HG03159 (cell line): ENCODE data around the gene GSTP1.
"Not testable (repeated sequence)": the region's sequence is repeated elsewhere in the genome, so short reads cannot be mapped to it uniquely, and the experiment has no call there.

Source experiments
- ATAC-seq: cut with Tn5 transposase; IDR thresholded peaks from one replicate; pipeline ENCODE4 v1.9.1; 2021; ENCODE audit warnings: mild to moderate bottlenecking, moderate library complexity; ENCODE audit not compliant: unreplicated experiment

Gene GSTP1

DNA sequence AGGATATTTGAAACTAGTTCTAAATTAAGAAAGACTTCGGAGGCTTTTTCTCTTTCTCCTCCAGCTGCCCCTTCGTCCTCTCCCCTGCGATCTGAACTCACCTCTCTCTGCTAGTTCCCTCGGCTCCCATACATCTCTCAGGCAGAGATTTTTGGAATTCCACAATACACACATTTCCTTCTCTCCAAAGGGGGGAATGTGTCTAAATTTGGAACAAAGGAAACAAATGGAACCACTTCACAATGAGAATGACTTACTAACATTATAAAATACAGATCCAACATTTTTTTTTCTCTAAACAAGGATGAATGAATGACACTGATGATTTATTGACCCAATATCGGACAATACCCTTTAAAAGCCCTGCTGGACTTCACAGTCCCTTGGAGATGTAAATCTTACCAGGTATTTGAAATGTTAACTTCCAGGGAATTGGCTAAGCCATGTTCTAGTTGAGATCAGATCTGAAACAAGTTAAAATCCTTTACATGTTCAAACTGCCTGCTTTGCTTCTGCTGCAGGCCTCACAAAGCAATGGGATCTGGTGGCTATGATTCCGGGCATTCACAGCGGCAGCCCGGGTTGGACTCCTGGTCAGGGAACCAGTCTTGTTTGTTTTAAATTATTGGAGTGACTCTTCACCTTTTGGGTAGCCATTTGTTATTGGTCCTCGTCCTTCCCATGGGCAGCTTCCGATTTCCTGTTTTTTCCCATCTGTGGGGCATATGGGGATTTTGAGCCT, 20.5 kb upstream of the GSTP1 start:
- ATAC-seq: no peak

DNA sequence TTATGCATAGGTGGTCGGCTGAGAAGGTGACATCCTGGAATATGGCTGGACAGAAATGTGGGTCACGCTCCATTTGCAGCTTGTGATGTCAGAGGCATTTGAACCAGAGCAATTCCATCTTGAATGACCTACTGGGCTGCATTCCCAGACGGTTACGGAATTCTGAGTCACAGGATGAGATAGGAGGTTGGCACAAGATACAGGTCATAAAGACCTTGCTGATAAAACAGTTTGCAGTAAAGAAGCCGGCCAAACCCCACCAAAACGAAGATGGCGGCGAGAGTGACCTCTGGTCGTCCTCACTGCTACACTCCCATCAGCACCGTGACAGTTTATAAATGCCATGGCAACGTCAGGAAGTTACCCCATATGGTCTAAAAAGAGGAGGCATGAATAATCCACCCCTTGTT, 19.9 kb upstream of the GSTP1 start:
- ATAC-seq: not testable (repeated sequence)

DNA sequence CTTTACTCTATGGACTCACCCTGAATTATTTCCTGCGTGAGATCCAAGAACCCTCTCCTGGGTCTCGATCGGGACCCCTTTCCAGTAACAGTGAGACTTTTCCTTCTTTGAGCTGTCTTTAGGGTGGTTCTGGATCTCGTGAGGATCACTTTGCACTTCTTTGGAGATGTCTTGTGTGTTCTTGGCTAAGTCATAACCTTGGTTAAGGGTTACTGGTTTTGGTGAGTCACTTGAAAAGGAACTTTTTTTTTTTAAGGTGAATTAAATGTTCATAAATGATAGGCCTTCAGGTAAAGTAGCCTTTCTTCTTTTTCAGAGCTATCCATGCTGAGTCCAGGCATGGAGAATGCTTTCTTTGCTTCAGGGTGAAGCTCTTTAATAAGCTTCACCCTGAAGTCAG, 19.4 kb upstream of the GSTP1 start:
- ATAC-seq: no peak

DNA sequence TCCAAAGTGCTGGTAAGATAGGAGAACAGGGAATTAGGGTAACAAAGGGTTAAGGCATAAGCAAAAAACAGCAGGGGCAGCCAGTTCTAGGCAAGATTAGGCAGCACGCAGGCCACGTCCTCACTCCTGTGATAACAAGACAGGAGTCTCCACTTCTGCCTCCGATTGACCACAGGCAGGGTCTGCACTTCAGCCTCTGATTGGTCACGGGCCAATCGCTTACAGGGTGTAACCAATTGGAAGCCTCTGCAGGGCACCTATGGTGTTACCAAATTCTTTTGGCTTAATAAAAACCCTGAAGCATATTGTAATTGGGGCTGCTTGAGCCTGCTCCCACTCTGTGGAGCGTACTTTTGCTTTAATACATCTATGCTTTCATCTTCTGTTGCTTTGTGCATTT, 12.2 kb upstream of the GSTP1 start:
- no peak for ATAC-seq

DNA sequence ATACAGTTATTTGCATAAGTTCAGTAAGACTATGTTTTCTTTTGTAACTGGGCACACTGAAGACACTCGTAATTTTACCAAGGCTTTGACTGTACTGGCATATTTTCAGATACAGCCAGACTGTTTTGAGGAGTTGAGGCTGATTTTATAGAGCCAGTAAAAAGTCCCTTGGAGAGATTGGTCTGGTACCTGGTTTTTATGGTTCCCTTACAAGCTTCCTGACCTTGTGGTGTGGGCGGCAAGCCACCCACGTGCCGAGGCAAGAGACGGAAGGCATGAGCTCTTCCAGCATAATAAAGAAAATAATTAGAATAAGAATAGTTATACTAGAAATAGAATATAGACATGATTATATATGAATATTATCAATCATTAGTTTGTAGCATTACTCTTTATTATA, 11.3 kb upstream of the GSTP1 start:
- ATAC-seq: no peak

DNA sequence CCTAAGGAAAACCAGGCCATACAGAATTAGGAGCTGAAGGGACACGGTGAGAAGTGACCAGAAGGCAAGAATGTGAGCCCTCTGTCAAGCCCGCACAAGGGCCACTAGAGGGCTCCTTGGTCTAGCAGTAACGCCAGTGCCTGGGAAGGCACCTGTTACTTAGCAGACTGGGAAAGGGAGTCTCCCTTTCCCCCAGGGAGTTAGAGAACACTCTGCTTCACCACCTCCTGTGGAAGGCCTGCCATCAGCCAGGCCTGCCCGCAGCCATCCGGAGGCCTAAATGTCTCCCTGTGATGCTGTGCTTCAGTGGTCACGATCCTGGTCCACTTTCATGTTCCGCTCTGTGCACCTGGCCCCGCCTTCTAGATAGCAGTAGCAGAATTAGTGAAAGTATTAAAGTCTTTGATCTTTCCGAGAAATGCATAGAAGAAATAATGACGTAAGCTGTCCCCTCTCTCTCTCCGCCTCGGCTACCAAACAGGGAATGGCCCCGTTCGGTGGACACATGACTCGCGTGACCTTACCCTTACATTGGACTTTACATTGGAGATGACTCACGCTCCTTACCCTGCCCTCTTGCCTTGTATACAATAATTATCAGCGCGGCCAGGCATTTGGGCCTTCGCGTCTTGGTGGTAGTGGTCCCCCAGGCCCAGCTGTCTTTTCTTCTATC, 10.7 kb upstream of the GSTP1 start:
- ATAC-seq: no peak

DNA sequence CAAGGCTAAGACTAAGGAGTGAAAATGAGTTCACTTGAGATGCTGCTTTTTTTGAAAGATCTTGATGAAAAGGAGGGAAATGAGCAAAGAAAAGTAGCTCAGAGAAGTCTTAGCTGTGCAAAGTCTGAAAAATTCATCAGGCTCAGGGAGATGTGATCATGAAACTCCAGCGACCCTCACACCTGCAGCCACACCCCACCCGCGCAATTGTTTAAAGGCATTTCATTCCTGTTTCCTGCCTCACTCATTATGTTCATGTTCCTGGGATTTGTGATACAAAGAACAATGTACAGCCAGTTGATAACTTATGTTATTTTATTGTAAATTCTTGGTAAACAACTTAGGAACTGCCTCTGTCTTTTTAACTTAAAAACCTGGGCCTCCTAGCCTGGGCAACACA, 8.7 kb upstream of the GSTP1 start:
- ATAC-seq: no peak

DNA sequence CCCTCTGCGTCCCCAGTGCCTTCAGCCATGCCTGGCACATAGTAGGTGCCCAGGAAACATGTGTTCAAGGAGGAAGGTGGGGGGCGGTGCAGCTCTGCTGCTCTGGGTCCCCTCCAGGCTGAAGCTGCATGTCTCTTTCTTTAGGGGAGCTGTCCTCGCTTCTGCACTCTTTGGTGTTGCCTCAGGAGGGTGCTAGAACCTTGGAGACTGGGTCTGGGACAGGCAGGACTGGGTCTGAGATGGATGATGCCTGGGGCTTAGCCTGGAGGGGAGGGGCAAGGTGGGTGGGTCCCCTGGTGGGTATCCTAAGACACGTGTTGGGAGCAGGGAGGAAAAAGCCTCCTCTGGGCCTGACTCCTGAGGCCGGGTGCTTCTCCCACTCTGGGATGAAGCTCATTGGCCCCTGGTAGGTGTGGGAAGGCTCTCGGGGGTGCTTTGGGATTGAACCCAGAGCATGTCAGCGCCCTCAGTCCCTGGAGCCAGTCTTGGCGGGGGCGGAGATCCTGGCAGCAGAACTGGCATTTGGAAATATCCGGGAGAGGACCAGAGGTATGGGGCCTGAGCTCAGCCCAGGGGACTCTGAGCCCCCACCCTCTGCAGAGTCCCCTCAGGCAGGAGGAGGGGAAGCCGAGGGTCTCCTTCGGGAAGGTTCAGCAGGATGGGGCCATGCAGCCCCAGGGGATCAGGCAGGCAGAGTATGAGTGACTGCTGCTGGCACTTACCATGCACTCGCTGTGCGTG, 6.7 kb upstream of the GSTP1 start:
- ATAC-seq: no peak

DNA sequence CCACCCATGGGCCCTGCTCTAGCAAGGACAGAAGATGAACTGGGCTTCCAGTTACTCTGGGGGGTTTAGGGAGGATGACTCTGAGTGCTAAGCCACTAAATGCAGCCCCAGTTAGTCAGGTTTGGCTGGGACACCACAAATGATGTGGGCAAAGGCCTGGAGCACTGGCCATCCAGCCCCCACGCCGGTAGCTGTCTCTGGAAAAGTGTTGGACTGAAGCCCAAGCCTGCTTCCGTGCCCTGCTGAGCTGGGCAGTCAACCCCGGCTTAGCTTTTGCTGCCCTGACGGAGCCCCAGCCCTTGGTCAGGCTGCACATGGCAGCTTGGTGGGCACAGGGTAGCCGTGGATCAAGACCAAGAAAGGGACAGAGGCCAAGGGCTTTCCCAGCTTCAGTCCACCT, 5.7 kb upstream of the GSTP1 start:
- no peak for ATAC-seq

DNA sequence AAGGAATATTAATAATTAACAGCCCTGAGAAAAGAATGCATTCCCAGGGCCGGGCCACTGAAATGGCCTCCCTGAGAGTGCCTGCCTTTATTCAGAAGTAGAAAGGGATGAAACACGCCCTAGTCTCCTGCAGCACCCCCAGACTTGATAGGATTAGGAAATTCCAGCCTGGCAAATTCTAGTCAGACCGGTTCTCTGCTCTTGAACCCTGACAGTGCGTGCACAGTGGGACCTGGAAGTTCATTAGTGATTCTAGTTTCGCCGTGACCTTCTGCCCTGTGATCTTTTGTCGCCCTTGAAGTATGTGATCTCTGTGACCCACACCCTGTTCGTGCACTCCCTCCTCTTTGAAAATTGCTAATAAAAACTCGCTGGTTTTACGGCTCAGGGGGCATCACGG, 2.1 kb upstream of the GSTP1 start:
- ATAC-seq: no peak

DNA sequence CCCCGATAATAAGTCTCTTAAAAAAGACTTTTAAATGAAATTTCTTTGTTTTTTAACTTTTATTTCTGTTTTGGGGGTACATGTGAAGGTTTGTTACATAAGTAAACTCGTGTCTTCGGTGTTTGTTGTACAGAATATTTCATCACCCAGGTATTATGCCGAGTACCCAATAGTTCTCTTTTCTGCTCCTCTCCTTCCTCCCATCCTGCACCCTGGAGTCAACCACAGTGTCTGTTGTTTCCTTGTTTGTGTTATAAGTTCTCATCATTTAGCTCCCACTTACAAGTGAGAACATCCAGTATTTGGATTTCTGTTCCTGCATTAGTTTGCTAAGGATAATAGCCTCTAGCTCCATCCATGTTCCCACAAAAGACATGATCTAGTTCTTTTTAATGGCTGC, 1.6 kb upstream of the GSTP1 start:
- no peak for ATAC-seq

DNA sequence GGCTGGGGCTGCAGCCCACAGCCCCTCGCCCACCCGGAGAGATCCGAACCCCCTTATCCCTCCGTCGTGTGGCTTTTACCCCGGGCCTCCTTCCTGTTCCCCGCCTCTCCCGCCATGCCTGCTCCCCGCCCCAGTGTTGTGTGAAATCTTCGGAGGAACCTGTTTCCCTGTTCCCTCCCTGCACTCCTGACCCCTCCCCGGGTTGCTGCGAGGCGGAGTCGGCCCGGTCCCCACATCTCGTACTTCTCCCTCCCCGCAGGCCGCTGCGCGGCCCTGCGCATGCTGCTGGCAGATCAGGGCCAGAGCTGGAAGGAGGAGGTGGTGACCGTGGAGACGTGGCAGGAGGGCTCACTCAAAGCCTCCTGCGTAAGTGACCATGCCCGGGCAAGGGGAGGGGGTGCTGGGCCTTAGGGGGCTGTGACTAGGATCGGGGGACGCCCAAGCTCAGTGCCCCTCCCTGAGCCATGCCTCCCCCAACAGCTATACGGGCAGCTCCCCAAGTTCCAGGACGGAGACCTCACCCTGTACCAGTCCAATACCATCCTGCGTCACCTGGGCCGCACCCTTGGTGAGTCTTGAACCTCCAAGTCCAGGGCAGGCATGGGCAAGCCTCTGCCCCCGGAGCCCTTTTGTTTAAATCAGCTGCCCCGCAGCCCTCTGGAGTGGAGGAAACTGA, 731 bp downstream of the GSTP1 start:
- ATAC-seq: no peak

DNA sequence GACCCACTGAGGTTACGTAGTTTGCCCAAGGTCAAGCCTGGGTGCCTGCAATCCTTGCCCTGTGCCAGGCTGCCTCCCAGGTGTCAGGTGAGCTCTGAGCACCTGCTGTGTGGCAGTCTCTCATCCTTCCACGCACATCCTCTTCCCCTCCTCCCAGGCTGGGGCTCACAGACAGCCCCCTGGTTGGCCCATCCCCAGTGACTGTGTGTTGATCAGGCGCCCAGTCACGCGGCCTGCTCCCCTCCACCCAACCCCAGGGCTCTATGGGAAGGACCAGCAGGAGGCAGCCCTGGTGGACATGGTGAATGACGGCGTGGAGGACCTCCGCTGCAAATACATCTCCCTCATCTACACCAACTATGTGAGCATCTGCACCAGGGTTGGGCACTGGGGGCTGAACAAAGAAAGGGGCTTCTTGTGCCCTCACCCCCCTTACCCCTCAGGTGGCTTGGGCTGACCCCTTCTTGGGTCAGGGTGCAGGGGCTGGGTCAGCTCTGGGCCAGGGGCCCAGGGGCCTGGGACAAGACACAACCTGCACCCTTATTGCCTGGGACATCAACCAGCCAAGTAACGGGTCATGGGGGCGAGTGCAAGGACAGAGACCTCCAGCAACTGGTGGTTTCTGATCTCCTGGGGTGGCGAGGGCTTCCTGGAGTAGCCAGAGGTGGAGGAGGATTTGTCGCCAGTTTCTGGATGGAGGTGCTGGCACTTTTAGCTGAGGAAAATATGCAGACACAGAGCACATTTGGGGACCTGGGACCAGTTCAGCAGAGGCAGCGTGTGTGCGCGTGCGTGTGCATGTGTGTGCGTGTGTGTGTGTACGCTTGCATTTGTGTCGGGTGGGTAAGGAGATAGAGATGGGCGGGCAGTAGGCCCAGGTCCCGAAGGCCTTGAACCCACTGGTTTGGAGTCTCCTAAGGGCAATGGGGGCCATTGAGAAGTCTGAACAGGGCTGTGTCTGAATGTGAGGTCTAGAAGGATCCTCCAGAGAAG, 1.6 kb downstream of the GSTP1 start:
- no peak for ATAC-seq

DNA sequence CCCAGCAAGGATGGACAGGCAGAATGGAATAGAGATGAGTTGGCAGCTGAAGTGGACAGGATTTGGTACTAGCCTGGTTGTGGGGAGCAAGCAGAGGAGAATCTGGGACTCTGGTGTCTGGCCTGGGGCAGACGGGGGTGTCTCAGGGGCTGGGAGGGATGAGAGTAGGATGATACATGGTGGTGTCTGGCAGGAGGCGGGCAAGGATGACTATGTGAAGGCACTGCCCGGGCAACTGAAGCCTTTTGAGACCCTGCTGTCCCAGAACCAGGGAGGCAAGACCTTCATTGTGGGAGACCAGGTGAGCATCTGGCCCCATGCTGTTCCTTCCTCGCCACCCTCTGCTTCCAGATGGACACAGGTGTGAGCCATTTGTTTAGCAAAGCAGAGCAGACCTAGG, 2.3 kb downstream of the GSTP1 start:
- ATAC-seq: no peak

DNA sequence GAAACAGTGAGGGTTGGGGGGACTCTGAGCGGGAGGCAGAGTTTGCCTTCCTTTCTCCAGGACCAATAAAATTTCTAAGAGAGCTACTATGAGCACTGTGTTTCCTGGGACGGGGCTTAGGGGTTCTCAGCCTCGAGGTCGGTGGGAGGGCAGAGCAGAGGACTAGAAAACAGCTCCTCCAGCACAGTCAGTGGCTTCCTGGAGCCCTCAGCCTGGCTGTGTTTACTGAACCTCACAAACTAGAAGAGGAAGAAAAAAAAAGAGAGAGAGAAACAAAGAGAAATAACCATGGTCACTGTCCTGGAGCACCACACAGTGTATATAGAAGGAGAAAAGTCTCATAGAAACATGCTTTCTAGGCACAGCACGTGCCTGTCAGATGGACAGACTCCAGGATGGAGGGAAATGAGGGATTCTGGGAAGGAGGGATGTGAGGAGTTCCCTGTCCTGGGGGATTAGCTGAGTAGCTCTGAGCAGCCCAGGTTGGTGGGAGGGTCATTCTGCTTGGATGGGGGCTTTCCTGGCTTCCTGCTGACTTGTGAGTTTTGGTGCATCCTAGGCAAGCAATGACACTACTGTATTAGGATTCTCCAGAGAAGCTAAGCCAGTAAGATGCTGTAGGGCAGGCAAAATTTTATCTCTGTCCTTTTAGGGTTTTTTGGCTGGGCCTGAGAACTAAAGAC, 3.1 kb downstream of the GSTP1 start:
- no peak for ATAC-seq

DNA sequence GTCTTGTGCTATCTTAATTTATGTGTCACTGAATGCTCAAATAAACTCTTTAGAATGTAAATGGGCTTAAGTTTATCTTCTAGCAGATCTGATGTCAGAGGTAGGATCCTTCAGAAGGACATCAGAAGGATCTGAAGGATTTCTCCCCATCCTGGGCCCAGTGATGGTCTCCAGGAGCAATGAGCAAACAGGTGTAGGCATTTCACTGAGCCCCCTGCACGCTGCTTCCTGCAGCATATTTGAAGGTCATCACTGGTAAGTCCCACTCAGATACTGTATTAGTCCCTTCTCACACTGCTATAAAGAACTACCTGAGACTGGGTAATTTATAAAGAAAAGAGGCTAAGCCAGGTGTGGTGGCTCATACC, 4.5 kb downstream of the GSTP1 start:
- peak; percentile 30 for ATAC-seq

DNA sequence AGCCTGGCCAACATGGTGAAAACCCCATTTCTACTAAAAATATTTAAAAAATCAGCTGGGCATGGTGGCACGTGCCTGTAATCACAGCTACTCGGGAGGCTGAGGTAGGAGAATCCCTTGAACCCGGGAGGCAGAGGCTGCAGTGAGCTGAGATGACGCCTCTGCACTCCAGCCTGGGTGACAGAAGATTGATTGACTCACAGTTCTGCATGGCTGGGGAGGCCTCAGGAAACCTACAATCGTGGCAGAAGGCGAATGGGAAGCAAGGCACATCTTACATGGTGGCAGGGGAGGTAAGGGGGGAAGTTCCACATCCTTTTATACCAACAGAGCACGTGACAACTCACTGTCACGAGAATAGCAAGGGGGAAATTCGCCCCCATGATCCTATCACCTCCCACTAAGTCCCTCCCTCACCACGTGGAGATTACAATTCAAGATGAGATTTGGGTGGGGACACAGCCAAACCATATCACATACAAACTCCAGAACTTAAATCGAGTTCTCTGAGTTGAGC, 5.3 kb downstream of the GSTP1 start:
- ATAC-seq: not testable (repeated sequence)

DNA sequence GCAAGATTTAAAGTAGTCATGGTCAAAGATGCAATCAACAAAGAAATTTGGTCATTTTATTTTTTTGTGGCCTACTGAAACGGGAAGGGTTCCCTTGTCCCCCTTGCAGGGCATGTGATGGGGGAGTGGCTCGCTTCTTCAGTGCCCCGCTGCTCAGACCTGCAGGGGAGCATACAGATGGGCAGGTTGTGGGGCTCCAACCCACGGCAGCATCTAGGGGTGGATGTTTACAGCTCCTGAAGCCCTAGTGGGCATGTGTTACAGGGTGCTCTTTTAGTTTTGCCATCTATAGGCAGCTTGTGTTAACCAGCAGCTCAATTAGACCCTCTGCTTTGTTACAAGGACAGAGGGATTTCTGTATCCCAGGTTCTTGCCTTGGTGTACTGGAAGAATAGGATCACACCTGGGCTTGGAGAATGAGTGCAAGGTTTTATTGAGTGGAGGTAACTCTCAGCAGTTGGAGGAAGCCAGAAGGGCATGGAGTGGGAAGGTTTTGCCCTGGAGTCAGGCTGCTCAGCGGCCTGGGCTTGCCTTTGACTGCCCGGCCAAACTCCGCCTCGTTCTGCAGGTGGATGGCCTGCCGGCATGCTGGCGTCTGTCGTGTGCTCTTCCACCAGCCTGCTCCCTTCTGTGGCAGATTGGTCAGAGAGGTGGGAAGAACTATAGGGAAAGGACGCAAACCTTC, 9.4 kb downstream of the GSTP1 start:
- ATAC-seq: no peak

DNA sequence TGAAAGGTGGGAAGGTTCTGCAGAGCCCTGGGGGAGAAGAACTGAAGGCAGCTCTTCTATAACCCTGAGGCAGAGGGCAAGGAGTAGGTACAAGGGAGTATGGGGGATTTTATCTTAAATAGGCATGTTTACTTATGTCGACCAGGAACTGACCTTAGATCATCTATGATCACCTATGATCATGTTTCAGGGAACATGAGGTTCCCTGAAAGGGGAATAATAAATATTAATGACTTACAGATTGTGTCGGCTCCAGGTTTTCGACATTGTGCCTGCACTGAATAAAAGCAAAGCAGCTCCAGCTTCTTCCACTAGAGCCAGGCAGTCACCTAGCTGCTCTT, 9.9 kb downstream of the GSTP1 start:
- ATAC-seq: no peak
